H9 (cell line): ENCODE data around the gene SPEN. TPM values are rescaled to one million over a fixed set of nuclear protein-coding genes. Genes with fewer than 3 reads are reported as not detected.

Source experiments
- DNase-seq: peaks from one replicate; pipeline ENCODE4 v3.0.0-alpha.2; 2017
- H2AFZ ChIP-seq: one replicate; pipeline ENCODE4 v1.6.1; 2013; ENCODE audit warnings: mild to moderate bottlenecking, low read length, control low read depth, moderate library complexity
- H2AK5ac ChIP-seq: 2 replicates; pipeline ENCODE4 v1.6.1; 2013; ENCODE audit warnings: low read length, control low read depth, mixed read lengths; ENCODE audit not compliant: insufficient read length
- H2BK120ac ChIP-seq: one replicate; pipeline ENCODE4 v1.6.1; 2013; ENCODE audit warnings: low read depth, mild to moderate bottlenecking, low read length, control low read depth, inconsistent platforms; ENCODE audit not compliant: poor library complexity, severe bottlenecking
- H2BK12ac ChIP-seq: 2 replicates; pipeline ENCODE4 v1.6.1; 2013; ENCODE audit warnings: low read length, control low read depth, mixed read lengths, low read depth; ENCODE audit not compliant: insufficient read length
- H2BK15ac ChIP-seq: 2 replicates; pipeline ENCODE4 v1.6.1; 2013; ENCODE audit warnings: low read depth, low read length, control low read depth
- H2BK20ac ChIP-seq: one replicate; pipeline ENCODE4 v1.6.1; 2013; ENCODE audit warnings: low read depth, mild to moderate bottlenecking, low read length, control low read depth, inconsistent platforms; ENCODE audit not compliant: poor library complexity, severe bottlenecking
- H2BK5ac ChIP-seq: 2 replicates; pipeline ENCODE4 v1.6.1; 2013; ENCODE audit warnings: low read length, control low read depth, mixed read lengths; ENCODE audit not compliant: insufficient read length
- H3K14ac ChIP-seq: 2 replicates; pipeline ENCODE4 v1.6.1; 2013; ENCODE audit warnings: low read length, control low read depth; ENCODE audit not compliant: insufficient read depth
- H3K18ac ChIP-seq: 2 replicates; pipeline ENCODE4 v1.6.1; 2013; ENCODE audit warnings: low read depth, mild to moderate bottlenecking, mixed read lengths, low read length, control low read depth; ENCODE audit not compliant: insufficient read length
- H3K23ac ChIP-seq: 2 replicates; pipeline ENCODE4 v1.6.1; 2013; ENCODE audit warnings: low read length, control low read depth, mixed read lengths, low read depth; ENCODE audit not compliant: insufficient read length
- H3K23me2 ChIP-seq: 2 replicates; pipeline ENCODE4 v1.6.1; 2013; ENCODE audit warnings: low read depth, mild to moderate bottlenecking, mixed read lengths, low read length, control low read depth; ENCODE audit not compliant: insufficient read length, poor library complexity, severe bottlenecking
- H3K27ac ChIP-seq: 2 replicates; pipeline ENCODE4 v1.5.1; 2013; ENCODE audit warnings: low read length, control low read depth, mixed read lengths, low read depth; ENCODE audit not compliant: insufficient read length
- H3K27me3 ChIP-seq: 2 replicates; pipeline ENCODE4 v1.6.1; 2013; ENCODE audit warnings: low read length, control low read depth, inconsistent platforms; ENCODE audit not compliant: insufficient read depth
- H3K4ac ChIP-seq: 2 replicates; pipeline ENCODE4 v1.6.1; 2013; ENCODE audit warnings: low read depth, mild to moderate bottlenecking, control low read depth, inconsistent platforms, low read length, moderate library complexity
- H3K4me1 ChIP-seq: 2 replicates; pipeline ENCODE4 v1.6.1; 2013; ENCODE audit warnings: low read length, control low read depth, inconsistent platforms; ENCODE audit not compliant: insufficient read depth
- H3K4me2 ChIP-seq: 2 replicates; pipeline ENCODE4 v1.6.1; 2013; ENCODE audit warnings: low read length, control low read depth, mixed read lengths; ENCODE audit not compliant: insufficient read length, insufficient read depth
- H3K56ac ChIP-seq: 2 replicates; pipeline ENCODE4 v1.6.1; 2013; ENCODE audit warnings: low read depth, mild to moderate bottlenecking, mixed read lengths, low read length, control low read depth; ENCODE audit not compliant: insufficient read length
- H3K79me1 ChIP-seq: 2 replicates; pipeline ENCODE4 v1.6.1; 2013; ENCODE audit warnings: low read depth, mild to moderate bottlenecking, moderate library complexity, low read length, control low read depth, inconsistent platforms; ENCODE audit not compliant: insufficient read depth, poor library complexity, severe bottlenecking
- H3K79me2 ChIP-seq: 2 replicates; pipeline ENCODE4 v1.6.1; 2013; ENCODE audit warnings: low read length, control low read depth, inconsistent platforms; ENCODE audit not compliant: insufficient read depth
- H3K9ac ChIP-seq: 2 replicates; pipeline ENCODE4 v1.6.1; 2013; ENCODE audit warnings: low read length, control low read depth, mixed read lengths; ENCODE audit not compliant: insufficient read length; ENCODE audit errors: extremely low read depth
- H3K9me3 ChIP-seq: one replicate; pipeline ENCODE4 v1.6.1; 2013; ENCODE audit warnings: low read depth, low read length, inconsistent platforms; ENCODE audit not compliant: control insufficient read depth
- H3T11ph ChIP-seq: one replicate; pipeline ENCODE4 v1.6.1; 2013; ENCODE audit warnings: mild to moderate bottlenecking, low read length, control low read depth, inconsistent platforms
- H4K20me1 ChIP-seq: one replicate; pipeline ENCODE4 v1.6.1; 2013; ENCODE audit not compliant: control insufficient read depth, insufficient read length, insufficient read depth
- H4K5ac ChIP-seq: 2 replicates; pipeline ENCODE4 v1.6.1; 2013; ENCODE audit warnings: low read depth, mild to moderate bottlenecking, mixed read lengths, low read length, control low read depth; ENCODE audit not compliant: insufficient read length
- H4K8ac ChIP-seq: replicated peaks from 2 replicates; pipeline ENCODE4 v1.6.1; 2013; ENCODE audit warnings: low read length, control low read depth, mixed read lengths, low read depth; ENCODE audit not compliant: insufficient read length
- H4K91ac ChIP-seq: 2 replicates; pipeline ENCODE4 v1.6.1; 2013; ENCODE audit warnings: low read depth, mild to moderate bottlenecking, moderate library complexity, mixed read lengths, low read length, control low read depth; ENCODE audit not compliant: insufficient read length
- H3K27ac Mint-ChIP-seq, 3 experiments: 2 replicates in 2 of 3; 3 replicates in 1 of 3; pipeline ENCODE4 v1.8.0; 2020 to 2021; ENCODE audit warnings: mixed read lengths in 3 of 3, mild to moderate bottlenecking in 1 of 3, moderate library complexity in 1 of 3
- H3K27me3 Mint-ChIP-seq: 2 replicates; pipeline ENCODE4 v1.8.0; 2021; ENCODE audit warnings: low read depth, mild to moderate bottlenecking, moderate library complexity, mixed read lengths
- H3K36me3 Mint-ChIP-seq, 3 experiments: 2 replicates in 2 of 3; 3 replicates in 1 of 3; pipeline ENCODE4 v1.8.0; 2020 to 2021; ENCODE audit warnings: low read depth in 3 of 3, mixed read lengths in 3 of 3; ENCODE audit not compliant: insufficient read depth in 1 of 3
- H3K4me1 Mint-ChIP-seq, 2 experiments: 2 replicates each; pipeline ENCODE4 v1.8.0; 2020; ENCODE audit warnings: mixed read lengths in 2 of 2
- H3K4me3 Mint-ChIP-seq, 2 experiments: 2 replicates in 1 of 2; 3 replicates in 1 of 2; pipeline ENCODE4 v1.8.0; 2020 to 2021; ENCODE audit warnings: mild to moderate bottlenecking in 2 of 2, mixed read lengths in 2 of 2, moderate library complexity in 1 of 2
- H3K9me3 Mint-ChIP-seq, 2 experiments: 2 replicates in 1 of 2; 3 replicates in 1 of 2; pipeline ENCODE4 v1.8.0; 2020; ENCODE audit warnings: mild to moderate bottlenecking in 2 of 2, mixed read lengths in 2 of 2, moderate library complexity in 1 of 2
- WGBS: extraction: QIAGEN DNeasy Blood & Tissue Kit; methylation state at CpG from one replicate; pipeline ENCODE4 v1.1.7; 2013; ENCODE audit warnings: missing lambda C conversion rate, low lambda C conversion rate, mixed read lengths; ENCODE audit not compliant: insufficient read length; ENCODE audit errors: extremely low coverage; 5-methylcytosine and 5-hydroxymethylcytosine counted together
- total RNA-seq: library from RNA; stranded (reverse); gene quantifications from 2 replicates; pipeline ENCODE4 v1.2.1, GENCODE V29; 2021
- TF ChIP-seq, protein P1 (sequence below): fragments of 200-600 bp; sonication (generic); conservative IDR thresholded peaks from 3 replicates; pipeline ENCODE4 v1.8.0; 2021; ENCODE audit warnings: antibody characterized with exemption, mild to moderate bottlenecking

The SPEN gene
- total RNA-seq, 1 experiment from 2014 or later, result 59.6 TPM

DNA sequence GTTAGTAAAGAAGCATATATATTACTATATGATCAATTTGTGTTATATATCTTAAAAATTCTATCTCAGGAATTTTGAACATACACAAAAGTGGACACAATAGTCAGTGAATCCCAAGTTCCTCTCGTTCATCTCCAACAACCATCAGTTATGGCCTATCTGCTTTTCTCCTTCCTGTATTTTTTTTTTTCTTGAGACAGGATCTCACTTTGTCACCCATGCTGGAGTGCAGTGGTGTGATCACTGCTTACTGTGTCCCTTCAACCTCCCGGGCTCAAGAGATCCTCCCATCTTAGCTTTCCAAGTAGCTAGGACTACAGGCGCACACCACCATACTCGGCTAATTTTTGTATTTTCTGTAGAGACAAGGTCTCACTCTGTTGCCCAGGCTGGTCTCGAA lies 9.4 kb downstream of the SPEN start:
- TF ChIP-seq, protein P1, sequence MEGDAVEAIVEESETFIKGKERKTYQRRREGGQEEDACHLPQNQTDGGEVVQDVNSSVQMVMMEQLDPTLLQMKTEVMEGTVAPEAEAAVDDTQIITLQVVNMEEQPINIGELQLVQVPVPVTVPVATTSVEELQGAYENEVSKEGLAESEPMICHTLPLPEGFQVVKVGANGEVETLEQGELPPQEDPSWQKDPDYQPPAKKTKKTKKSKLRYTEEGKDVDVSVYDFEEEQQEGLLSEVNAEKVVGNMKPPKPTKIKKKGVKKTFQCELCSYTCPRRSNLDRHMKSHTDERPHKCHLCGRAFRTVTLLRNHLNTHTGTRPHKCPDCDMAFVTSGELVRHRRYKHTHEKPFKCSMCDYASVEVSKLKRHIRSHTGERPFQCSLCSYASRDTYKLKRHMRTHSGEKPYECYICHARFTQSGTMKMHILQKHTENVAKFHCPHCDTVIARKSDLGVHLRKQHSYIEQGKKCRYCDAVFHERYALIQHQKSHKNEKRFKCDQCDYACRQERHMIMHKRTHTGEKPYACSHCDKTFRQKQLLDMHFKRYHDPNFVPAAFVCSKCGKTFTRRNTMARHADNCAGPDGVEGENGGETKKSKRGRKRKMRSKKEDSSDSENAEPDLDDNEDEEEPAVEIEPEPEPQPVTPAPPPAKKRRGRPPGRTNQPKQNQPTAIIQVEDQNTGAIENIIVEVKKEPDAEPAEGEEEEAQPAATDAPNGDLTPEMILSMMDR, result no peak

More for the DNA sequence above, 9.4 kb downstream of the SPEN start:
- Histone ChIP-seq H3K4me1 (no peaks in the 10 kb centered on the region; the same call in 1 of the 2 replicates), H4K5ac (no peak overlapping the region), H3T11ph (no peak overlapping the region), H3K56ac (no peak overlapping the region), H2BK120ac (no peak overlapping the region), H3K14ac (no peak overlapping the region), H4K91ac (no peak overlapping the region), H3K27ac (no peak overlapping the region), H3K79me1 (peaks cover 12% of the 10 kb centered on the region), H2BK12ac (no peak overlapping the region), H2BK15ac (no peak overlapping the region), H3K9ac (no peak overlapping the region), H3K23me2 (no peaks in the 10 kb centered on the region), H3K9me3 (no peaks in the 10 kb centered on the region), H4K8ac (no peak overlapping the region), H2BK5ac (no peak overlapping the region), H3K4me2 (no peak overlapping the region), H3K4ac (no peak overlapping the region), H3K23ac (no peak overlapping the region), H3K18ac (no peak overlapping the region), H3K79me2 (peaks cover 24% of the 10 kb centered on the region; the same call in 1 of the 2 replicates), H4K20me1 (peaks cover 4% of the 10 kb centered on the region), H3K27me3 (no peaks in the 10 kb centered on the region), H2AK5ac (no peak overlapping the region), H2BK20ac (no peak overlapping the region), H2AFZ (no peak overlapping the region)
- peaks cover 0 to 2% (median 0%) of the 10 kb centered on the region in 3 experiments; a peak in 2 of 7 replicates for H3K36me3 Mint-ChIP-seq
- peaks cover 6 to 8% of the 10 kb centered on the region in 2 experiments for H3K4me1 Mint-ChIP-seq
- H3K4me3 Mint-ChIP-seq, result no peak overlapping the region
- no peaks in the 10 kb centered on the region for H3K27me3 Mint-ChIP-seq
- WGBS, result no CpG with 5 or more reads among the region's 5 CpGs
- H3K27ac Mint-ChIP-seq, result peak overlapping the region; percentile 31 to 74 (median 66); a peak in 3 of 7 replicates
- no peaks in the 10 kb centered on the region for H3K9me3 Mint-ChIP-seq
- no peak for DNase-seq
